Stimulated activated CD4-positive, alpha-beta T cell treated with anti-CD3 and anti-CD28 coated beads, TNF-alpha, amount 100 ng/mL, for 4 hours (primary cell): ENCODE data around the gene C17orf113.

Source experiments
- DNase-seq, 3 experiments: peaks; one replicate each; pipeline ENCODE4 v3.0.0-alpha.2; 2020; ENCODE audit warnings: low read depth in 3 of 3

The C17orf113 gene

GRCh38 chr17:42072323-42073187, 22.2 kb upstream of the C17orf113 start:
- DNase-seq = no peak

GRCh38 chr17:42071810-42072209, 21.4 kb upstream of the C17orf113 start:
- no peak for DNase-seq

DNA sequence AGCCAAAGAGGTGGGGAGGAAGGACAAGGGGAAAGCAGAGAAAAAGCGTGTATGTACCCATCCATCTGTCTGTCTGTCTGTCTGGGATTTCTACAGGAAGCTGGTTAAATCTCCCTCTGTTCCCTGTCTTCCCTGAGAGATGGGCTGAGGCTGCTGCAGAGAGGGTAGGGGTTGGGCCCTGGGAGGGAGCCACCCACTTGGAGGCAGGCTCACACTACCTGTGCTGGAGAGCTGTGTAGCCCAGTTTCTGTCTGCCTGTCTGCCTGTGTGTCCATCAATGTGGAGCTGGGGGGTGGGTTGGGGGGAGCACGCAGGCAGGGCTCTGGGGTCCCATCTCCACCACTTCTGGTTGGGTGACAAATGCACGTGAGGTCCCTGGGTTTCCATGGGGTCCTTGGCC, 18.6 kb upstream of the C17orf113 start:
- DNase-seq = no peak

- peak; percentile 35 to 57 (median 40) for DNase-seq
Observed at GRCh38 chr17:42067371-42068091, 17.1 kb upstream of the C17orf113 start.

DNA sequence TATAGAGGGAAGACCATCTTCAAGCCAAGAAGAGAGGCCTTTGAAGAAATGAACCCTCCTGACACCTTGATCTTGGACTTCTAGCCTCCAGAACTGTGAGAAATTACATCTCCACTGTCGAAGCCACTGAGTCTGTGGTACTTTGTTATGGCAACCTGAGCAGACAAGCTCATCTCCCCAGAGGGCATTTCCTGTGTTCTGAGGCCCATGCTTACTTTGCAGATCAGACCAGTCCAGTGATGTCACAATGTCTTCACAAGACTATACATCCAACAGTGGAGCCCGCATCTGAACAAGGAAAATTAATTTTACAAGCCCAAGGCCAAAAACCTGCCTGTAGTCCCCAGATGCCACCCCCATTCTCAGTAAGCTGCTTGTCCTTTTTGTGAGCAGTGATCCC, 14.8 kb upstream of the C17orf113 start:
- no peak for DNase-seq

DNA sequence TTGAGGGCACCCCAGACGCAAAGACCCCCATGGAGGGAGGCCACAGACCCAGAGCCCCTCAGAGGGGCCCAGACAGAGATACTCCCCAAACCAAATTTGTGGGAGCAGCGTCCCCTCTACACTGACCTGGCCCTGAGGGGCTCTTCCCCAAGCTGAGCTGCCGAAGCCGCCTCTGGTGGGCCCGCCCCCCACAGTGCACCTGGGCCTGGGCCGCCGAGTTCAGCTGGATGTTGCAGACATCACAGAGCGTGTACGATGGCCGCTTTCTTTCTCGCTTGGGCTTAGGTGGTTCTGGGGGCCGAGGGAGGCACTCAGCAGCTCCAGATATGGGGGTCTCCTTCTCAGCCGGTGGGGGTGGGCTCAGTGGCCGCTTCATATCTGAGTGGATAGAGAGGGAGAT, 12.3 kb upstream of the C17orf113 start:
- no peak for DNase-seq

DNA sequence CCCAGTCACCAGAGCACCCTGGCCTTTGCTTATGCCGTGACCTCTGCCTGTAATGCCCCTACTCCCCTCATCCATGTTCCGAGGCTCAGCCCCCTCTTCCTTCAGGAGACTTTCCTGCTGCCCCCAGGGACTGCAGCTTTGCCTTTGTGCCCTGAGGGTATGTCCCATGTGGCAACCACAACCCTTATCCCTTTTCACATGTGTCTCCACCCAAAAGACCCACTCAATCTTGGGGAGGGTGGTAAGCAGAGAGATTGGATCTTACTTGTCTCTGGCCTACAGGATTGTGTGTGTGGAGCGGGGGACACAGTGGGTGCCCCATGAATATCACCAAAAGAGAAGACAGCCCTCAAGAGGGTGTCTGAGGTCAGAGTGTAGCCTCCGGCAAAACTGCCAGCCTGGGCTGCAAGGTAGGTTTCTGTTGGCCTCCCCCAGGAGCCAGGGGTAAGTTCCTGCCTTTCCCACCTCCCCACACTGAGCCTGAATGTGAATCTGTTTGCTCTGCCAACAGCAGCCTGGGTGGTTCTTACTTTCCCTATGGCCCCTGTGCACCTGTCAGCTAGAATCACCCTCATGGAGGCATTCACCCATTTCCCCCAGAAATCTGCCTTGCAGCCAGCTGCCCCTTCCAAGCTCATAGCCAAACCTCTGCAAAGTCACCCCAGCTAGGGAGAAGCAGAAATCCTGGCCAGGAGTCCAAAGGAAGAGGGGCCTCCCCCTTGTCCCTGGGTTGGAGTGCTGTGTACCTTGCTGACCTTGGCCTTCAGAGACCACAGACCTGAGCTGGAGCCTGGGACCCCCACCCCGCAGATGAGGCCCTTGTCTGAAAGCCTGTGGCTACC, 11.5 kb upstream of the C17orf113 start:
- no peak for DNase-seq

GRCh38 chr17:42060231-42060630, 9.8 kb upstream of the C17orf113 start:
- no peak for DNase-seq

DNA sequence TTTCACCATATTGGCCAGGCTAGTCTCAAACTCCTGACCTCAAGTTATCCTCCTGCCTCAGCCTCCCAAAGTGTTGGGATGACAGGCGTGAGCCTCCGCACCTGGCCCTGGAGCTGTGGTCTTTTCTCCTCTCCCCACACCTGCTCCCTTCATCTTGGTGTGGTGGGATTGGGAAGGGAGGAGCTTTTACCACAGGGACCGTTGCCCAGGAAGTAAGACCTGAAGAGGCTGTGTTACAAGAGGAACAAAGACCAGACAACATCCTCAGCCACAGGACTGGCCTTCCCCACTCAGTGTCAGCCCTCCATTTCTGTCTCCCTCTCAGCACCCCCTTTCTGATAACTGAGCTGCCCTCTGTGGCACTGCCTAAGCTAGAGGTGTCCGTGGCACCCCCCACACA, 9.4 kb upstream of the C17orf113 start:
- DNase-seq = no peak

DNA sequence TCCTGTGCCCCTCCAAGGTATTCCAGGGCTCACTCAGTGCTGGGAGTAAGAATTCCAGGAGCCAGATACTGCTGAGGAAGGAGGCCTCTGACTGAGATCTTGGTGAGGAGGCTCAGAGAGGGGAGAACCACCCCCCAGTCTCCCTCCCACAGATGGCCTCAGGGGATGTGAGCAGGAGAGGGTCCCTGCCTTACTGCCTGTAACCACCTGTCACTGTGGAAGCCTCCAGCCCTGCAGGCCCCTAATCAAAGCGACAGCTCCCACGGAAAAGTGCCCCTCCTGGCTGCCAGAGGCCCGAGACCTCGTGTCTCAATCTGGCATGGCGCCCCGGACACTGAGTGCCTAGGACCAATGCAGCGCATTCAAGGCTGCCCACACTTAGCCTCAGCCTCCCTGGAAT, 7.7 kb upstream of the C17orf113 start:
- no peak for DNase-seq

DNA sequence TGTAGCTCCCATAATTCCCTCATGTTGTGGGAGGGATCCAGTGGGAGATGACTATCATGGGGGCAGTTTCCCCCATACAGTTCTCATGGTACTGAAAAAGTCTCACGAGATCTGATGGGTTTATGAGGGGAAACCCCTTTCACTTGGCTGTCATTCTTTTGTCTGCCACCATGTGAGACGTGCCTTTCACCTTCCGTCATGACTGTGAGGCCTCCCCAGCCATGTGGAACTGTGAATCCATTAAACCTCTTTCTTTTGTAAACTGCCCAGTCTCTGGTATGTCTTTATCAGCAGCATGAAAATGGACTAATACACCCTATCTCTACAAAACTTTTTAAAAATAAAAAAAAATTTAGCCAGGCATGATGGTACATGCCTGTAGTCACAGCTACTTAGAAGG, 6.2 kb upstream of the C17orf113 start:
- DNase-seq = no peak

DNA sequence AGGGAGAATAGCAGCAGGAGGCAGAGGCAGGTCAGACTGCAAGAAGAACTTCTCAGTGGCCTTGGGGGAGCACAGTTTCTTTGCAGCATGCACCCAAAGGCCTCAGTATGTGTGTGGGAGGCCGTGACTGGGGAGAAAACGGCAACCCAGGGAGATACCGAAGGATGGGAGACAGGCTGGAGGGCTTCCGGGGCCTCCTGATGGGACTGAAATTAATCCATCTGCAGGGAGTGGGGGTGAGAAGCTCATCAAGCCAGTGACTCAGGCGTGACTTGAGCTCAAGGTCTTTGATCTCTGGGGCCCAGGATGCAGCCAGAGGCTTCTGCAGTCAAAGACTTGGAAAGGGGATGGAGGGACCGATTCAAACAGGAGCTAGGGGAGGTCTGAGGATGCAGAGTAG, 5.1 kb upstream of the C17orf113 start:
- no peak for DNase-seq

DNA sequence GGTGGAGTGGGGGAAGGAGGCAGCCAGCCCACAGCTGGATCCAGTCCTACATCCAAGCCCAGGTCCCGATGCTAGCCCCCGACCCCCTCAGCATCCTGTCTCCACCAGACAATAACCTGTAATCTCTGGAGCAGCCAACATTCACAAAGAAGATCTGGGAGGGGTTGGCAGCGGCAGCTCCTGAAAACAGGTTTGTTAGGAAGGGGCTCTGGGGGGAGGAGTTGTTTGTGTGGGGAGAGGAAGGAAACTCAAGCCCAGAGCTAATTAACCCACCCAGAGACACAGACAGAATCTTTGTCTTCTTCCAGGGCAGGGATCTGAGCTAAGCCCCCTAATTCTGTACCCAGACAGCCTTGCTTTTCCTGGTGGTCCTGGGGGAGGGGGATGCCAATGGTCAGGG, 4.6 kb upstream of the C17orf113 start:
- DNase-seq = no peak

DNA sequence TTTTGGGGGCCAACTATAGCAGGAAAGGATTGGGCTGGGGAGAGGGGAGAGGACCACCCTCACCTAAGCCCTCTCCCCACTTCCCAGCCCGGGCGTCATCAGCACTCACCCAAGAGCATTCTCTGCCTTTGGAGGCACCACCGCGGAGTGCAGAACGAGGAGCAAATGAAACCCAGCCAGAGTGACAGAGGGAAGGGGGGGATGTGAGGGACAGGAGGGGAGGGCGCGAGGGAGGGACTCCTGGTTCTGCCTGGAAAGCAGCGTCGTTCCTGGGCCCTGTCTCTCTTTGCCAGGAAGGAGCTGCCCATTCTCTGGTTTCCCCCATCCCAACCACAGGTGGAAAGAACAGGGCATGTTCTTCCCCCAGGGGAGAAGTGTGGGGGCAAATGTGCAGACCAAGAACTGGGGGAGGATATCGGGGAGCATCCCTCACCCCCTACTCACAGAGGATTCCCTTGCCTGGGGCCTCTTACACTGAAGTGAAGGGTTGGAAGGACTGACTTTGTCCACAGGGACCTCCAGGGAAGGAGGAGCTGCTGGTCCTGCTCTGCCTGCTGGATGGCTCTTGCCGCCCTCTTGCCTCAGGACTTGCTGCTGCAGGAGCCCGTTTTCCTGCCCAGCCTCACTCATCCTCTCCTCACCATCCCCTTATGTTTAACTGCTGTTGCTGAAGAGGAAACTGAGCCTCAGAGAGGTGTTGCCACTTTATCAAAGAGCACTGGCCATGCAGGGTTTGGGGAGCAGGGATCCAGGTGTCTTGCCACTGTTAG, 3.5 kb upstream of the C17orf113 start:
- DNase-seq = no peak

- DNase-seq = no peak
Observed at GRCh38 chr17:42052346-42052877, 2.0 kb upstream of the C17orf113 start.

GRCh38 chr17:42051645-42052044, 1.2 kb upstream of the C17orf113 start:
- no peak for DNase-seq

DNA sequence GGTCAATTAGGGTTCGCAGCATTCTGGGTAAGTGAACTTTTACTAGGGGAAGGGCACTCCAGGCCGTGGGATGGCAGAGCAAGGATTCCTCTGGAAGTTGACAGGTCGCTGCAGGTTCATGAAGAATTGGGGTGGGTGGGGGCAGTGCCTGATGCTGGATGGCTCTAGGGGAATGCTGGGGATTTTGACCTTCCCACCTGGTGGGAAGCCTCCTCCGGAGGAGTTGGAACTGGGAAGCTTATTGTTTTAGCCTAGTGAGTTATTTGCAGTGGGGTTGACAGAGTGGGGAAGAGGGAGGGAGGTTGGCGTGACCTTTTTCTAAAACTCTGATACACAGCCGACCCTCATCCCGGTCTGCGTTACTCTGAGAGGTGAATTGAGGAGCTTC, 606 bp upstream of the C17orf113 start:
- DNase-seq = no peak

DNA sequence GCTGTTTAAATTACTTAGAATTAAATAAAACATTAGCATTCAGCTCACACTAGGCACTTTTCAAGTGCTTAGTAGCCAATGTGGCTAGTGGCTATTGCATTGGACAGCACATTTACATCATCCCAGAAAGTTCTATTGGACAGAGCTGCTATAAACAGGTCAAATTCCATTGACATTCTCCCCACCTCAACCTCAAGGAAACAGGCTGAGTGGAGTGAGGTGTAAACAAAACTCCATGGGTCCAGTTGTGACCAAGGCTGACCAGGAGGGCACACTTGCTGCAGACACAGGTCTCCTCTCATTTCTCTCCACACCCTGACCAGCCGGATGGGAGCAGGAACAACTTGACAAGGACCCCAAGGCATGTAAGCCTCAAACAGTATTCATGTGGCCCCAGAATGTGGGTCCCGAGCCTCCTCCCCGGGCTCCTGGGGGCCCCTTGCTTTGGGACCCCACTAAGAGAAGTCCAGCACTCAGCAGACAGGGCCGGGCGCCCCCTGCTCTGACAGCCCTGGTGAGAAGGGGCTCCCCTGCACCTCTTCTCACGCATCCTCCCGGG, 488 bp downstream of the C17orf113 start:
- no peak for DNase-seq

DNA sequence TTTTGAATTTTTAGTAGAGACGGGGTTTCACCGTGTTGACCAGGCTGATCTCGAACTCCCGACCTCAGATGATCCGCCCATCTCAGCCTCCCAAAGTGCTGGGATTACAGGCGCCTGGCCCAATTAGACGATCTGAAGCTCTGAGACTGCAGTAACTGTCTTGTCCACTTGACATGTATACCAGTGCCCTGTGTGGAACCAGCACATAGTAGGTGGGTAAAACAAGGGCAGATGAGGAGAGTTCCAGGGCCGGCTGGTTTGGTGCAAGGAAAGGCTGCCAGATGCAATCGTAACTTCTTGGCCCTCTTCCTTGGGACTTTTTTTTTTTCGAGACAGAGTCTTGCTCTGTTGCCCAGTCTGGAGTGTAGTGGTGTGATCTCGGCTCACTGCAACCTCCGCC, 3.1 kb downstream of the C17orf113 start:
- DNase-seq = no peak

DNA sequence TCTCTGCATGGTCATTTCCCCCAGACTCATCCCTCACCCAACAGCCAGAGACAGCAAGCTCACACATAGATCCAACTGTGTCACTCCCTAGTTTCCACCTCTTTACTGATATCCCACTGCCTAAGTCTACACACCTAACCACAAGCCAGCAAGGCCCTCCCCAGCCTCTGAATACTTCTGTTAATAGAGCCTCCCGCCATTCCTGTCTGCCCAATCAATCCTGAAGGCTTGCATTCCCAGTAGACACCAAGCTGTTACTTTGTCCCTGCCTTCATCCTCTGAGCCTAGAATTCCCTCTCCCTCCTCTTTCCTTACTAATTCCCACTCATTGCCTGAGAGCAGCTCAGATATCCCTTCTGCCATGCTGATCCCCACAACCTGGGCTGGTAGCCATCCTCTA, 4.7 kb downstream of the C17orf113 start:
- DNase-seq = no peak
